Prostate gland (tissue), 2 donors: Measurements from ENCODE around the gene GABRD.

Experiments
- POLR2A ChIP-seq: fragments of 450-650 bp; IDR thresholded peaks from one replicate; pipeline ENCODE4 v1.6.1; 2016; ENCODE audit warnings: antibody characterized with exemption, mild to moderate bottlenecking
- POLR2AphosphoS5 ChIP-seq: sonication (generic); formaldehyde crosslinking; IDR thresholded peaks from one replicate; pipeline ENCODE4 v1.6.1; 2017; ENCODE audit warnings: antibody characterized with exemption
- TF ChIP-seq, protein P1 (sequence below), 4 experiments: fragments of 200-600 bp in 2 of 4; fragments of 450-650 bp in 2 of 4; sonication (generic) in 2 of 4; IDR thresholded peaks; 1 replicate in 3 of 4; 2 replicates in 1 of 4; pipeline ENCODE4 v1.5.1; 2016 to 2019; ENCODE audit warnings: antibody characterized with exemption in 4 of 4, mild to moderate bottlenecking in 2 of 4, moderate library complexity in 2 of 4

DNA sequence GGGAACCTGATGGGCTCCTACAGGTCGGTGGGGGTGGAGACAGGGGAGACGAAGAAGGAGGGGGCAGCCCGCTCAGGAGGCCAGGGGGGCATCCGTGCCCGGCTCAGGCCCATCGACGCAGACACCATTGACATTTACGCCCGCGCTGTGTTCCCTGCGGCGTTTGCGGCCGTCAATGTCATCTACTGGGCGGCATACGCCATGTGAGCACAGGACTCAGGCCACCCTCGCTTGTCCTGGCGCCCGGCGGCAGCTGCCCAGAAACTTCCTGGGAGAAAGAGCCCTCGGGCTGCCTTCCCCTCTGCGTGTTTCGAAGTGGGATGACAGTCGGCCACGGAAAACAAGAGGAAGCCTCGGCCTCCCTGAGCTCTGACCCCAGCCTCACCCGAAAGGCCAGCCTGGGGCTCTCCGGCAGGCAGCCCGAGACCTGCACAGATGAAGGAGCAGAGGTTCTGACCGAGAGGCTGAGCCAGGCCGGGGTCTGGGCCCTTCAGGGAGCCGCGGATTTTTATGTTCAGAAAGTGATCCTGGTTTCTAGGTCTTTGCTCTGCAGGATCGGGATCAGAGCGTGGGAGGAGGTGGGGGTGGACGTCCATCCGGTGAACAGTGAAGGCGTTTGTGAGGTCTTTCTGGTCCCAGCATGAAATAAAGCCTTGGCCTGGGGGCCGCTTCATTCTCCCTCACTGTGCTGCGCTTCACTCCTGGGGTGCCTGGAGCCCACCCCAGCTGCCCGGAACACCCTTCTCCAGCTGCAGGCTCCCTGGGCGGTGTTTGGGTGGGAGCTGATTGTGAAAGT lies 11.1 kb downstream of the GABRD start:
- TF ChIP-seq, protein P1, sequence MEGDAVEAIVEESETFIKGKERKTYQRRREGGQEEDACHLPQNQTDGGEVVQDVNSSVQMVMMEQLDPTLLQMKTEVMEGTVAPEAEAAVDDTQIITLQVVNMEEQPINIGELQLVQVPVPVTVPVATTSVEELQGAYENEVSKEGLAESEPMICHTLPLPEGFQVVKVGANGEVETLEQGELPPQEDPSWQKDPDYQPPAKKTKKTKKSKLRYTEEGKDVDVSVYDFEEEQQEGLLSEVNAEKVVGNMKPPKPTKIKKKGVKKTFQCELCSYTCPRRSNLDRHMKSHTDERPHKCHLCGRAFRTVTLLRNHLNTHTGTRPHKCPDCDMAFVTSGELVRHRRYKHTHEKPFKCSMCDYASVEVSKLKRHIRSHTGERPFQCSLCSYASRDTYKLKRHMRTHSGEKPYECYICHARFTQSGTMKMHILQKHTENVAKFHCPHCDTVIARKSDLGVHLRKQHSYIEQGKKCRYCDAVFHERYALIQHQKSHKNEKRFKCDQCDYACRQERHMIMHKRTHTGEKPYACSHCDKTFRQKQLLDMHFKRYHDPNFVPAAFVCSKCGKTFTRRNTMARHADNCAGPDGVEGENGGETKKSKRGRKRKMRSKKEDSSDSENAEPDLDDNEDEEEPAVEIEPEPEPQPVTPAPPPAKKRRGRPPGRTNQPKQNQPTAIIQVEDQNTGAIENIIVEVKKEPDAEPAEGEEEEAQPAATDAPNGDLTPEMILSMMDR (IDR thresholded peaks at IDR 0.05), result no peak
- no peak for TF ChIP-seq POLR2A
- no peak for TF ChIP-seq POLR2AphosphoS5
